ENCODE results near the gene SOX10. TPM values are rescaled to one million over a fixed set of nuclear protein-coding genes. Genes with fewer than 3 reads are reported as not detected.

SOX10 gene
- polyA plus RNA-seq, 1 donor from 2014 or later = not detected

DNA sequence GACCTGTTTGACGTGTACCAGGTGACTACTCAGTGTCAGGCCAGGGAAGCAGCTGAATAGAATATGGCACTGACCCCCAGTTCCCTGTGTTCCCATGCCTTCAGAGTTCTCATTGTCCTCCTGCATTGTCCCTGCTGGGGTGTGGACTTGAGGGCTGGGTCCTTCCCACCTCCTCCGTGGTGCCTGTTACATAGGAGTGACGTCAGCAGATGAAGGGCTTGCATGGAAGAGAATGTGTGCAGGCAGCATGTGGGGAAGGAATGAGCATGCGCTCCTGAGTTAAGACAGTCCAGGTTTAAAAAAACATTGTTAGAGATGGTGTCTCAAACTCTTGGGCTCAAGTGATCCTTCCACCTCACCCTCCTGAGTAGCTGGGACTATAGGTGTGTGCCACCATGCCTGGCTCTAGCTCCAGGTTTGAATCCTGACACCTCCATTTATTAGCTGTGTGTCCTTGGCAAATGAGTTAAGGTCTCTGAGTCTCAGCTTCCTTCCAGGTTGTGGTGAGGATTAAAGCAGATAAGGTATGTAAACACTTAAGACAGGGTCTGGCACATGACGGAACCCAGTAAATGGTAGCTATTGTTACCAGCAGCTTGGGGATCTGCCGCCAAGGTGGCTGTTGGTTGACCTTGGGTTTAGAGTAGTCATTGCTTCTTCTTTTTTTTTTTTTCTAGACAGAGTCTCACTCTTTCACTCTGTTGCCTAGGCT lies 7.5 kb upstream of the SOX10 start:
- Histone ChIP-seq H2AFZ (ENCODE audit: low read depth, low read length) (no peak overlapping the region), H3K36me3 (ENCODE audit: insufficient read depth, low read length) (no peaks in the 10 kb centered on the region), H4K20me1 (ENCODE audit: insufficient read depth) (no peaks in the 10 kb centered on the region), H3K9ac (ENCODE audit: low read length) (no peak overlapping the region), H3F3A (ENCODE audit: insufficient read depth, low read length, poor library complexity, severe bottlenecking) (no peaks in the 10 kb centered on the region), H3K79me2 (replicated peaks; ENCODE audit: insufficient read depth, low read length) (no peaks in the 10 kb centered on the region), H3K4me2 (ENCODE audit: low read length) (no peak overlapping the region), H3K27me3 (ENCODE audit: insufficient read depth, low read depth, low read length) (no peaks in the 10 kb centered on the region), H3K27ac (ENCODE audit: low read length) (no peak overlapping the region), H3K9me2 (ENCODE audit: insufficient read depth, low read length) (no peaks in the 10 kb centered on the region), H3K9me3 (ENCODE audit: low read length) (no peaks in the 10 kb centered on the region), H3K4me3 (ENCODE audit: low read length) (no peak overlapping the region)
- TF ChIP-seq SMC3 (conservative IDR thresholded peaks at IDR 0.05; ENCODE audit: poor library complexity) (no peak), MXI1 (conservative IDR thresholded peaks at IDR 0.05; ENCODE audit: poor library complexity, severe bottlenecking) (no peak), POLR2AphosphoS5 (IDR thresholded peaks at IDR 0.05) (no peak), RAD21 (conservative IDR thresholded peaks at IDR 0.05) (no peak), TAF1 (IDR thresholded peaks at IDR 0.05; ENCODE audit: low read depth) (no peak), EZH2 (IDR thresholded peaks at IDR 0.05; ENCODE audit: borderline replicate concordance, insufficient read depth, low read length, poor library complexity, severe bottlenecking) (no peak)
- TF ChIP-seq, protein P1, sequence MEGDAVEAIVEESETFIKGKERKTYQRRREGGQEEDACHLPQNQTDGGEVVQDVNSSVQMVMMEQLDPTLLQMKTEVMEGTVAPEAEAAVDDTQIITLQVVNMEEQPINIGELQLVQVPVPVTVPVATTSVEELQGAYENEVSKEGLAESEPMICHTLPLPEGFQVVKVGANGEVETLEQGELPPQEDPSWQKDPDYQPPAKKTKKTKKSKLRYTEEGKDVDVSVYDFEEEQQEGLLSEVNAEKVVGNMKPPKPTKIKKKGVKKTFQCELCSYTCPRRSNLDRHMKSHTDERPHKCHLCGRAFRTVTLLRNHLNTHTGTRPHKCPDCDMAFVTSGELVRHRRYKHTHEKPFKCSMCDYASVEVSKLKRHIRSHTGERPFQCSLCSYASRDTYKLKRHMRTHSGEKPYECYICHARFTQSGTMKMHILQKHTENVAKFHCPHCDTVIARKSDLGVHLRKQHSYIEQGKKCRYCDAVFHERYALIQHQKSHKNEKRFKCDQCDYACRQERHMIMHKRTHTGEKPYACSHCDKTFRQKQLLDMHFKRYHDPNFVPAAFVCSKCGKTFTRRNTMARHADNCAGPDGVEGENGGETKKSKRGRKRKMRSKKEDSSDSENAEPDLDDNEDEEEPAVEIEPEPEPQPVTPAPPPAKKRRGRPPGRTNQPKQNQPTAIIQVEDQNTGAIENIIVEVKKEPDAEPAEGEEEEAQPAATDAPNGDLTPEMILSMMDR (IDR thresholded peaks at IDR 0.05; ENCODE audit: poor library complexity, severe bottlenecking) = no peak
- TF ChIP-seq, protein P2, sequence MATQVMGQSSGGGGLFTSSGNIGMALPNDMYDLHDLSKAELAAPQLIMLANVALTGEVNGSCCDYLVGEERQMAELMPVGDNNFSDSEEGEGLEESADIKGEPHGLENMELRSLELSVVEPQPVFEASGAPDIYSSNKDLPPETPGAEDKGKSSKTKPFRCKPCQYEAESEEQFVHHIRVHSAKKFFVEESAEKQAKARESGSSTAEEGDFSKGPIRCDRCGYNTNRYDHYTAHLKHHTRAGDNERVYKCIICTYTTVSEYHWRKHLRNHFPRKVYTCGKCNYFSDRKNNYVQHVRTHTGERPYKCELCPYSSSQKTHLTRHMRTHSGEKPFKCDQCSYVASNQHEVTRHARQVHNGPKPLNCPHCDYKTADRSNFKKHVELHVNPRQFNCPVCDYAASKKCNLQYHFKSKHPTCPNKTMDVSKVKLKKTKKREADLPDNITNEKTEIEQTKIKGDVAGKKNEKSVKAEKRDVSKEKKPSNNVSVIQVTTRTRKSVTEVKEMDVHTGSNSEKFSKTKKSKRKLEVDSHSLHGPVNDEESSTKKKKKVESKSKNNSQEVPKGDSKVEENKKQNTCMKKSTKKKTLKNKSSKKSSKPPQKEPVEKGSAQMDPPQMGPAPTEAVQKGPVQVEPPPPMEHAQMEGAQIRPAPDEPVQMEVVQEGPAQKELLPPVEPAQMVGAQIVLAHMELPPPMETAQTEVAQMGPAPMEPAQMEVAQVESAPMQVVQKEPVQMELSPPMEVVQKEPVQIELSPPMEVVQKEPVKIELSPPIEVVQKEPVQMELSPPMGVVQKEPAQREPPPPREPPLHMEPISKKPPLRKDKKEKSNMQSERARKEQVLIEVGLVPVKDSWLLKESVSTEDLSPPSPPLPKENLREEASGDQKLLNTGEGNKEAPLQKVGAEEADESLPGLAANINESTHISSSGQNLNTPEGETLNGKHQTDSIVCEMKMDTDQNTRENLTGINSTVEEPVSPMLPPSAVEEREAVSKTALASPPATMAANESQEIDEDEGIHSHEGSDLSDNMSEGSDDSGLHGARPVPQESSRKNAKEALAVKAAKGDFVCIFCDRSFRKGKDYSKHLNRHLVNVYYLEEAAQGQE (IDR thresholded peaks at IDR 0.05; ENCODE audit: borderline replicate concordance) = no peak

- Histone ChIP-seq H3K9ac (ENCODE audit: low read length) (no peak overlapping the region), H3K4me2 (ENCODE audit: low read length) (no peak overlapping the region), H4K20me1 (ENCODE audit: insufficient read depth) (no peaks in the 10 kb centered on the region), H2AFZ (ENCODE audit: low read depth, low read length) (no peak overlapping the region), H3K27me3 (ENCODE audit: insufficient read depth, low read depth, low read length) (no peaks in the 10 kb centered on the region), H3F3A (ENCODE audit: insufficient read depth, low read length, poor library complexity, severe bottlenecking) (no peaks in the 10 kb centered on the region), H3K79me2 (replicated peaks; ENCODE audit: insufficient read depth, low read length) (no peaks in the 10 kb centered on the region), H3K9me3 (ENCODE audit: low read length) (no peaks in the 10 kb centered on the region), H3K27ac (ENCODE audit: low read length) (no peak overlapping the region), H3K4me3 (ENCODE audit: low read length) (no peak overlapping the region), H3K36me3 (ENCODE audit: insufficient read depth, low read length) (no peaks in the 10 kb centered on the region), H3K9me2 (ENCODE audit: insufficient read depth, low read length) (no peaks in the 10 kb centered on the region)
- TF ChIP-seq EZH2 (IDR thresholded peaks at IDR 0.05; ENCODE audit: borderline replicate concordance, insufficient read depth, low read length, poor library complexity, severe bottlenecking) (no peak), RAD21 (conservative IDR thresholded peaks at IDR 0.05) (no peak), TAF1 (IDR thresholded peaks at IDR 0.05; ENCODE audit: low read depth) (no peak), EP300 (conservative IDR thresholded peaks at IDR 0.05; ENCODE audit: poor library complexity, severe bottlenecking) (no peak), SMC3 (conservative IDR thresholded peaks at IDR 0.05; ENCODE audit: poor library complexity) (no peak), MXI1 (conservative IDR thresholded peaks at IDR 0.05; ENCODE audit: poor library complexity, severe bottlenecking) (no peak), POLR2AphosphoS5 (IDR thresholded peaks at IDR 0.05) (no peak)
- TF ChIP-seq, protein P1 (IDR thresholded peaks at IDR 0.05; ENCODE audit: poor library complexity, severe bottlenecking) = no peak
- TF ChIP-seq, protein P2 (IDR thresholded peaks at IDR 0.05; ENCODE audit: borderline replicate concordance) = no peak
These were observed 6.5 kb upstream of the SOX10 start for GRCh38 chr22:37990862-37991261.

Measured in neural cell (in vitro differentiated cells).